ENCODE results near the gene POU2AF1.

DNA sequence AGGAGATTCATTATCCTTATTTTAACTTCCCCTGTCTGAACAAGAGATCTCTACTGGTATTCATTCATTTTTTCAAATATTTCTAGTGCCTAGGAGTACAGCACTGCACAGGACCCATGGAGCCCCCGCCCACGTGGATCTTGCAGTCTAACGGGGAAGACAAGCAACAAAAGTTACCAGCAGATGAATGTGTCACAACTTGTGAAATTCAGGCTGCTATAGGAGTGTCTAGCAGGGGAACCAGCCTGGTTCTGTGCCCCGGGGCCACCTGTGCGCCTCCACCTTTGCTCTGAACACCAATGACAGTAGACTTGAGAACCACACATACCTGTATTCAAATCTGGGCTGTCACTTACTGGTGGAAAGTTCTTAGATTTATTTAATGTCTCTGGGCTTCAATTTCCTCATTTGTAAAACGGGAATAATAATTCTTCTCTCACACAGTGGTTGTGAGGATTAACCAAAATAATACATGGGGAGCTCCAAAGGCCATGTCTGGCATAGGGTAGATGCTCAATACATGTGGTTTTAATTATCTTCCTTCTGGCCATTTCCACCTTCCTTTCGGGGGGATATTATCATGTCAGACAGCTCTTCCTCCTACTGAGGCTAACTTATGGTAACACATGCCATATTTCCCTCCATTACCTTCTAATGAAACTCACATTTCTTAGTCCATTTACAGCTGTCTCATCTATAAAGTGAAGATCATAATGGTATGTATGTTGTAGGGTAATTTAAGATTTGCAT is 17.8 kb downstream of the POU2AF1 start:
- TF ChIP-seq, protein P1, sequence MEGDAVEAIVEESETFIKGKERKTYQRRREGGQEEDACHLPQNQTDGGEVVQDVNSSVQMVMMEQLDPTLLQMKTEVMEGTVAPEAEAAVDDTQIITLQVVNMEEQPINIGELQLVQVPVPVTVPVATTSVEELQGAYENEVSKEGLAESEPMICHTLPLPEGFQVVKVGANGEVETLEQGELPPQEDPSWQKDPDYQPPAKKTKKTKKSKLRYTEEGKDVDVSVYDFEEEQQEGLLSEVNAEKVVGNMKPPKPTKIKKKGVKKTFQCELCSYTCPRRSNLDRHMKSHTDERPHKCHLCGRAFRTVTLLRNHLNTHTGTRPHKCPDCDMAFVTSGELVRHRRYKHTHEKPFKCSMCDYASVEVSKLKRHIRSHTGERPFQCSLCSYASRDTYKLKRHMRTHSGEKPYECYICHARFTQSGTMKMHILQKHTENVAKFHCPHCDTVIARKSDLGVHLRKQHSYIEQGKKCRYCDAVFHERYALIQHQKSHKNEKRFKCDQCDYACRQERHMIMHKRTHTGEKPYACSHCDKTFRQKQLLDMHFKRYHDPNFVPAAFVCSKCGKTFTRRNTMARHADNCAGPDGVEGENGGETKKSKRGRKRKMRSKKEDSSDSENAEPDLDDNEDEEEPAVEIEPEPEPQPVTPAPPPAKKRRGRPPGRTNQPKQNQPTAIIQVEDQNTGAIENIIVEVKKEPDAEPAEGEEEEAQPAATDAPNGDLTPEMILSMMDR (IDR thresholded peaks at IDR 0.05) = no peak
- TF ChIP-seq POLR2A (IDR thresholded peaks at IDR 0.05) = no peak
